Keratinocyte (primary cell): Measurements from ENCODE around the gene SS18L1.

Experiments
- CTCF ChIP-seq, 3 experiments: IDR thresholded peaks in 1 of 3; conservative IDR thresholded peaks in 1 of 3; optimal IDR thresholded peaks in 1 of 3; 2 replicates in 2 of 3; 3 replicates in 1 of 3; pipeline versions ENCODE3 to v1.5.1; 2011; ENCODE audit warnings: low read length in 3 of 3, mild to moderate bottlenecking in 3 of 3, moderate library complexity in 2 of 3, control low read depth in 1 of 3, inconsistent platforms in 1 of 3; ENCODE audit not compliant: insufficient read depth in 2 of 3; ENCODE audit errors: extremely low read depth in 1 of 3
- EZH2 ChIP-seq: IDR thresholded peaks from one replicate; pipeline ENCODE4 v1.6.1; 2012; ENCODE audit warnings: inconsistent platforms, mild to moderate bottlenecking, low read length, moderate library complexity

GRCh38 chr20:62118113-62119043 is 25.2 kb upstream of the SS18L1 start:
- TF ChIP-seq CTCF (optimal IDR thresholded peaks at IDR 0.05 in 1 of 3, IDR thresholded peaks at IDR 0.05 in 1 of 3, conservative IDR thresholded peaks at IDR 0.05 in 1 of 3; ENCODE audit: extremely low read depth in 1 of 3, insufficient read depth in 2 of 3, low read length in 3 of 3) (no peak), EZH2 (no peak)
